Kidney epithelial cell (primary cell): ENCODE measurements around the gene KIRREL3. TPM values are rescaled to one million over a fixed set of nuclear protein-coding genes. Genes with fewer than 3 reads are reported as not detected.

Source experiments
- DNase-seq: peaks from one replicate; pipeline ENCODE4 v3.0.0-alpha.2; 2010; ENCODE audit warnings: low read depth
- H3K27me3 ChIP-seq: 2 replicates; pipeline ENCODE4 v1.6.0; 2011; ENCODE audit warnings: low read length; ENCODE audit not compliant: control insufficient read depth, insufficient read depth
- H3K36me3 ChIP-seq: 2 replicates; pipeline ENCODE4 v1.5.1; 2011; ENCODE audit warnings: low read length; ENCODE audit not compliant: control insufficient read depth, insufficient read depth
- H3K4me3 ChIP-seq: 2 replicates; pipeline ENCODE4 v1.5.1; 2011; ENCODE audit warnings: low read depth, mild to moderate bottlenecking, control low read depth, low read length
- CTCF ChIP-seq: IDR thresholded peaks from 2 replicates; pipeline ENCODE4 v1.5.1; 2011; ENCODE audit warnings: mild to moderate bottlenecking, moderate library complexity, low read length, control low read depth, inconsistent platforms; ENCODE audit not compliant: insufficient read depth, poor library complexity, severe bottlenecking
- total RNA-seq: library from RNA; depleted of rRNA; stranded (reverse); fragments of >200 nt; gene quantifications from 2 replicates; pipeline ENCODE4 v1.2.3, GENCODE V29; 2015

The KIRREL3 gene
- total RNA-seq, 1 donor from 2014 or later = 1.3 TPM

DNA sequence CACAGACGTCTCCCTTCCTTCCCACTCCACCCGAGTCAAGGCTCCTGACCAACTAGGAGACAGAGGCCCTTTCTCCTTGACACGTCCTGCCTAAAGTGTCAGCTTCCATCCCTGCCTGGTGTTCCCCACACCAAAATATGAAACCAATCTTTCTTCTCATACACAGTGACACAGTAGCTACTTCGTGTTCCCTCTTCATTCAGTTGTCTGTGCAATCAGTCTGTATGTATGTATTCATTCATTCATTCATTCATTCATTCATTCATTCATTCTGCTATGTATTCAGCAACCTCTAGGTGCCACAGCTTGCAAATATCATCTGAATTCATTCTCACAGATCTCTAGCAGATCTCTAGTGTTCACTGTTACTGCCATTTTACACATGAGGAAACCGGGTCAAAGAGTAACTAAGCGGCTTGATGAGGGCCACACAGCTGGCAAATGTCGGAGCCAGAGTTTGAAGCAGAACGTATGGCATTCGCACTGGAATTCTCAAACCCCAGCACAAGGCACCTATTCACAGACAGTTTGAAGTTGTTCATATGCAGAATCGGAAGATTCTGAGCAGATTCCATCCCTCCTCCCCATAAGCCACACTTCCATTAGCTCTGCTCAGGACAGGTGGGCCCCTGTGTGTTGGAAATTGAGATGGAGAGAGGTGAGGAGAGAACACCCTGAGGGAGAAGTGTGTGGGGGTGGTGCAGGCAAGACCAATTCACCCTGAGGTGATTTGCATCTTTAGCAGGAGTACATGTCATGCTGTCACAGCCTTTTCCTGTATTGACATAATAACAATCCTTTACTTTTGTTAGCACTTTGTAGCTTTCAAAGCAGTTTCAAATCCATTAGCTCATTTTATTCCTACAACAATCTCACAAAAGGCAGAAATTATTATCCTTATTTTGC is 369.4 kb downstream of the KIRREL3 start:
- no peaks in the 10 kb centered on the region for H3K36me3 ChIP-seq
- no peak for TF ChIP-seq CTCF
- no peaks in the 10 kb centered on the region for H3K27me3 ChIP-seq
- H3K4me3 ChIP-seq = no peak overlapping the region
- no peak for DNase-seq

- Histone ChIP-seq H3K36me3 (no peaks in the 10 kb centered on the region), H3K4me3 (no peak overlapping the region), H3K27me3 (no peaks in the 10 kb centered on the region)
- no peak for TF ChIP-seq CTCF
- DNase-seq = no peak
These were observed 370.1 kb downstream of the KIRREL3 start for GRCh38 chr11:126630488-126630887.

- no peak for DNase-seq
- Histone ChIP-seq H3K4me3 (no peak overlapping the region), H3K36me3 (no peaks in the 10 kb centered on the region), H3K27me3 (no peaks in the 10 kb centered on the region)
- TF ChIP-seq CTCF = no peak
These were observed 371.6 kb downstream of the KIRREL3 start for GRCh38 chr11:126628790-126629621.

GRCh38 chr11:126628450-126628789 is 372.1 kb downstream of the KIRREL3 start:
- Histone ChIP-seq H3K27me3 (no peaks in the 10 kb centered on the region), H3K36me3 (no peaks in the 10 kb centered on the region), H3K4me3 (no peak overlapping the region)
- no peak for TF ChIP-seq CTCF
- no peak for DNase-seq

DNA sequence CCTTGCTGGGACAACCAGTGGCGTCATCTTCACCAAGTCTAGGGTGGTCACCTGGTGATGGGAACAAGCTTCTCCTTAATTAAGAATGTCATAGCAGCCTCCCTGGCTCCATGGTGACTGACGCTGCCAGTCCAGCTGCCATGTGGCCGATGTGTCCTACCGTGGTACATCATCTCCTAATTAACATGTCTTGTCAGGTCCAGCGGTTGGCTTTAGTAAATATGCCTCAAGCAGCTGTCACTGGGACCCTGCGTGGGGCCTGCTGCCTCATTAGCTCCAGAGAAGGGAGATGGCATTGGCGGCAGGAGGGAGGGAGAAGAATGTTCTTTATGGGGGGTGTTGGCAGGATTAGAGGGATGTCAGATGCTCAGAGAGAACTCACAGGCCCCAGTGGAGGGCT is 373.1 kb downstream of the KIRREL3 start:
- no peaks in the 10 kb centered on the region for H3K36me3 ChIP-seq
- no peaks in the 10 kb centered on the region for H3K27me3 ChIP-seq
- no peak for TF ChIP-seq CTCF

GRCh38 chr11:126624506-126624905 is 376.1 kb downstream of the KIRREL3 start:
- TF ChIP-seq CTCF = no peak
- no peak for DNase-seq
- H3K4me3 ChIP-seq = no peak overlapping the region
- no peaks in the 10 kb centered on the region for H3K27me3 ChIP-seq
- H3K36me3 ChIP-seq = no peaks in the 10 kb centered on the region

More for the DNA sequence above, 373.1 kb downstream of the KIRREL3 start:
- no peak for DNase-seq
- no peak overlapping the region for H3K4me3 ChIP-seq
